Hepatocyte (in vitro differentiated cells): ENCODE data around the gene ELOVL3.

Source experiments
- EZH2 ChIP-seq: fragments of 200-600 bp; sonication (generic); IDR thresholded peaks from 2 replicates; pipeline ENCODE4 v1.6.1; 2016; ENCODE audit warnings: antibody characterized with exemption, mild to moderate bottlenecking, borderline replicate concordance
- EZH2phosphoT487 ChIP-seq: fragments of 200-600 bp; sonication (generic); IDR thresholded peaks from one replicate; pipeline ENCODE4 v1.6.1; 2018; ENCODE audit warnings: antibody characterized with exemption, mild to moderate bottlenecking, low read depth, moderate library complexity; ENCODE audit not compliant: unreplicated experiment, severe bottlenecking
- TF ChIP-seq, protein P1 (sequence below): fragments of 200-600 bp; sonication (generic); IDR thresholded peaks from 2 replicates; pipeline ENCODE4 v1.5.1; 2016; ENCODE audit warnings: antibody characterized with exemption, mild to moderate bottlenecking; ENCODE audit not compliant: poor library complexity

DNA sequence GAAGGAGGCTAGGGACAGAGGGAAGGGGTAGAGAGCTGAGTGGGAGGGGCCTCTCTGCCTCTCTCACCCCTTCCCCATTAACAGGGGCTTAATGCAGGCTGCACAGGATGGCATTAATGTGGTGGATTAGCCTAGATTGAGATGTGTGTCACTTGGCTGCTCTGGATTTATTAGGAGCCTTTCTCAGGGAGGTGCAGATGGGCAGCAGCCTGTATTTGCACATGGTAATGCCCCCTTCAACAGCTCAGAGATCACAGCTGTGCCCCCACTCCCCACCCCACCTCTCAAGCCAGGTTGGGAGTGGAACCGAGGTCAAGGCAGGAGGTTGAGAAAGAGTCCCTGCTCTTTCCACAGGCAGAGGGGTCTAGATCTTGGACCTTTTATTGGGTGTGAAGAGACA, 7.9 kb downstream of the ELOVL3 start:
- TF ChIP-seq, protein P1, sequence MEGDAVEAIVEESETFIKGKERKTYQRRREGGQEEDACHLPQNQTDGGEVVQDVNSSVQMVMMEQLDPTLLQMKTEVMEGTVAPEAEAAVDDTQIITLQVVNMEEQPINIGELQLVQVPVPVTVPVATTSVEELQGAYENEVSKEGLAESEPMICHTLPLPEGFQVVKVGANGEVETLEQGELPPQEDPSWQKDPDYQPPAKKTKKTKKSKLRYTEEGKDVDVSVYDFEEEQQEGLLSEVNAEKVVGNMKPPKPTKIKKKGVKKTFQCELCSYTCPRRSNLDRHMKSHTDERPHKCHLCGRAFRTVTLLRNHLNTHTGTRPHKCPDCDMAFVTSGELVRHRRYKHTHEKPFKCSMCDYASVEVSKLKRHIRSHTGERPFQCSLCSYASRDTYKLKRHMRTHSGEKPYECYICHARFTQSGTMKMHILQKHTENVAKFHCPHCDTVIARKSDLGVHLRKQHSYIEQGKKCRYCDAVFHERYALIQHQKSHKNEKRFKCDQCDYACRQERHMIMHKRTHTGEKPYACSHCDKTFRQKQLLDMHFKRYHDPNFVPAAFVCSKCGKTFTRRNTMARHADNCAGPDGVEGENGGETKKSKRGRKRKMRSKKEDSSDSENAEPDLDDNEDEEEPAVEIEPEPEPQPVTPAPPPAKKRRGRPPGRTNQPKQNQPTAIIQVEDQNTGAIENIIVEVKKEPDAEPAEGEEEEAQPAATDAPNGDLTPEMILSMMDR = no peak
- no peak for TF ChIP-seq EZH2phosphoT487
- TF ChIP-seq EZH2 = no peak
